Choroid plexus epithelial cell (primary cell): ENCODE data around the gene PRLH.

Experiments used
- DNase-seq: peaks from one replicate; pipeline ENCODE4 v3.0.0-alpha.2; 2010; ENCODE audit warnings: low read depth
- H3K4me3 ChIP-seq: 2 replicates; pipeline ENCODE4 v1.5.1; 2011; ENCODE audit warnings: low read depth, mild to moderate bottlenecking, control low read depth, low read length, moderate library complexity
- CTCF ChIP-seq: conservative IDR thresholded peaks from 2 replicates; pipeline ENCODE4 v1.5.1; 2011; ENCODE audit warnings: low read depth, mild to moderate bottlenecking, control low read depth, inconsistent platforms, low read length, moderate library complexity

PRLH gene

DNA sequence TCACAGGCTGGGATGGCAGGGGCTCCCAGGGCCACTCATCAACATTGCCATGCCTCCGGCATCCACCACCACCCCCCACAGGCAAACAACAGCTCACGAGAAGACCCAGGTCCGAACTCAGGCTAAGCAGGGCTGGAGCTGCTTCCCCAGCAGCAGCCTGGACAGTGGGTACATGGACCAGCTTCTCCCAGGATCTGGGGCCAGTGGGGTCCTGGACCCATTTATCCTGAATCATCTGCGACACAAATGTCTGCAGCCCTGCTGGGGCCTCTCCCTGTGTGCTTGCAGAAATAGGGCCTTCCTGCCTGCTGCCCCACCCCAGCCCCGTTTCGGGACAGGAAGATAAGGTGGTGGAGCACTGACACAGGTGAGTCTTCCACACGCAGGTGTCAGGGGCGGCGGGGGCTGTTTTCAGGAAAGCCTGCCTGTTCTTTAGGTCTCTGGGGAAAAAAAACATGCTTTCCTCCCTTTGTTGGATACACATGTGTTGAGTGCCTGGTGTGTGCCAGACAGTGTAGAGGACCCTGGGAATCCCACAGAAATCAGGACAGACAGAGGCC lies 4.5 kb downstream of the PRLH start:
- H3K4me3 ChIP-seq = no peak overlapping the region
- DNase-seq = no peak
- no peak for TF ChIP-seq CTCF

DNA sequence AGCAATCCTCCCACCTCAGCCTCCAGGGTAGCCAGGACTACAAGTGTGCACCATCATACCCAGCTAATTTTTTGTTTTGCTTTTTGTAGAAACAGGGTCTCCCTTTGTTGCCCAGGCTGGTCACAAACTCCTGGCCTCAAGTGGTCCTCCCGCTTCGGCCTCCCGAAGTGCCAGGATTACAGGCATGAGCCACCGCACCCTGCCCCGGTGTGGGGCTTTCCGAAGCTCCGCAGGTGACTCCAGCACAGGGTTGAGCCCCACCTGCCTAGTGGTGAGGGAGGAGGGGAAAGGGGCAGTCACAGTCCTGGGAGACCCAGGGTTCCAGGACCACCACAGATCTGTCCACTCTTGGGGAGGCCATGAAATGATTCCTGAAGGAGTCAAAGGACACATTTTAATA lies 5.2 kb downstream of the PRLH start:
- no peak overlapping the region for H3K4me3 ChIP-seq
- no peak for TF ChIP-seq CTCF
- DNase-seq = no peak

DNA sequence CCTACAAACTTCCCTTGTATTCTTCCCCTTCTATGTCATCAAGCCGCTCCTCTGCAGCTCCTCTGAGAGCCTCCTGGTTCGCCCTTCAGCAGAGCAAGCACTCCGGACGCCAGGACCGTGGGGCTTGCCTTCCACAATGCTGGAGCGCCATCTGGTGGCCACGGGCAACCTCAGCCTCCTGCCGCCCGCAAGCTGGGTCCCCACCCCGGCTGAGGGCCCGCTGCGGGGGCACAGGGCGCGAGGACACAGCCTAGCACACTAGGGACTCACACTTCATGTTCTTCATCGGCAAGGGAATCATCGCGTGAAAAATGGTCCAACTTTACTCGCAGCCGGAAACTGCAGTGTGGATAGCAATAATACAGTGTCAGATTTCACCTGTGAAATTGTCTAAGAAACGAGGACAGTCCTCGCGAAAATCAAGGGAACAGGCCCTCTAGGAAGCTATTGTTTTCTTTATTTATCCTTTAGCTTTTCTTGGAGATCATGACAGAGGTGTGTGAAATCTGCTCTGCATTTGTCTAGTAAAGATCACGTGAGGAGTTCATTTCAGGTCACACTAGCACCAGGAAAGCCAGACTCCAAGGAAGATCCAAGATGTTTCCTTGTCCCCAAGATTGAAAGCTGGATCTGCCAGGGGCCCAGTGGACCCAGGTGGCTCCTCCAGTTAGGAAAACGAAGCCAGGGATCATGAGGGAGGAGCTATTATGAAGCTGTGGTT lies 5.8 kb downstream of the PRLH start:
- peak; percentile 95 for TF ChIP-seq CTCF
- DNase-seq = peak; percentile 96
- H3K4me3 ChIP-seq = peak overlapping the region; percentile 35

DNA sequence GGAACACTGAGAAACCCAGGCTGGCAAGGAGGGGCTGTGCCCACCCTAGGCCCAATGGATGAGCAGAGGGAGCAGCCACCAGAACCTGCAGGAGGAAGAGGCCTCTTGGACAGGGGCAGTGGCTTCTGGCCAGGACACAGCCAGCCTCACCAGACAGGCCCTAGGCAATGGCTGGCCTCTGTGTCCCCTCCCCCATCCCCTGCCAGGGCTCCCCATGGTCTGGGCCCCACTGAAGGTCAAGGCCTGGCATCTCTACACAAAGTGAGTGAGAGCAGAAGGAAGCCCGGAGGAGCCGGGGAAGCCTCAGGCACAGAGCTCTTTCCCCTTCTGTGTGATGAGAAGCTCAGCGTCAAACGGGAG lies 6.3 kb downstream of the PRLH start:
- DNase-seq = no peak
- no peak overlapping the region for H3K4me3 ChIP-seq
- no peak for TF ChIP-seq CTCF

- TF ChIP-seq CTCF = no peak
- no peak for DNase-seq
These were observed 7.5 kb downstream of the PRLH start for GRCh38 chr2:237573721-237574415.

GRCh38 chr2:237574467-237574866 lies 8.1 kb downstream of the PRLH start:
- DNase-seq = no peak
- H3K4me3 ChIP-seq = no peak overlapping the region
- TF ChIP-seq CTCF = no peak

More at GRCh38 chr2:237573721-237574415, 7.5 kb downstream of the PRLH start:
- no peak overlapping the region for H3K4me3 ChIP-seq
